T47D (cell line): ENCODE results near the gene YAP1.

ENCODE experiments used
- DNase-seq, 2 experiments: peaks; one replicate each; pipeline versions ENCODE4 v3.0.0 to v3.0.0-alpha.2; 2011 to 2012; ENCODE audit warnings: low read depth in 1 of 2, low spot score in 1 of 2
- JUND ChIP-seq: IDR thresholded peaks from 2 replicates; pipeline ENCODE4 v1.6.1; 2012; ENCODE audit warnings: low read depth
- in situ Hi-C: cut with HindIII; loops from 2 replicates; pipeline ENCODE4 v1.10.0; 2016; ENCODE audit warnings: low sequenced_read_pairs, low pct_unique_long_range_greater_than_20kb

Gene YAP1

GRCh38 chr11:102108734-102109440 lies 1.4 kb upstream of the YAP1 start:
- TF ChIP-seq JUND = no peak
- in situ Hi-C loops = no loop called here
- peak in 1 of 2 experiments; percentile 10 for DNase-seq

GRCh38 chr11:102110761-102111010 lies 439 bp downstream of the YAP1 start:
- DNase-seq = no peak

GRCh38 chr11:102111011-102111786 lies 952 bp downstream of the YAP1 start:
- no peak for TF ChIP-seq JUND
- peak; percentile 54 to 87 for DNase-seq
- in situ Hi-C loops = no loop called here

More at GRCh38 chr11:102110761-102111010, 439 bp downstream of the YAP1 start:
- in situ Hi-C loops = no loop called here
- TF ChIP-seq JUND = no peak

GRCh38 chr11:102111787-102112508 lies 1.7 kb downstream of the YAP1 start:
- DNase-seq = peak in 1 of 2 experiments; percentile 35
- TF ChIP-seq JUND = no peak
- in situ Hi-C loops = no loop called here

GRCh38 chr11:102112509-102112821 lies 2.2 kb downstream of the YAP1 start:
- in situ Hi-C loops = no loop called here
- DNase-seq = peak in 1 of 2 experiments; percentile 24
- no peak for TF ChIP-seq JUND

GRCh38 chr11:102114032-102114431 lies 3.8 kb downstream of the YAP1 start:
- no peak for TF ChIP-seq JUND
- no peak for DNase-seq
- in situ Hi-C loops = no loop called here

- peak in 1 of 2 experiments; percentile 58 for DNase-seq
- in situ Hi-C loops = no loop called here
- TF ChIP-seq JUND = no peak
These were observed 5.3 kb downstream of the YAP1 start for GRCh38 chr11:102115557-102115956.

- no peak for DNase-seq
- in situ Hi-C loops = no loop called here
- no peak for TF ChIP-seq JUND
These were observed 6.4 kb downstream of the YAP1 start for GRCh38 chr11:102116453-102117205.

- in situ Hi-C loops = no loop called here
- no peak for DNase-seq
- no peak for TF ChIP-seq JUND
These were observed 7.3 kb downstream of the YAP1 start for GRCh38 chr11:102117472-102118113.

- in situ Hi-C loops = no loop called here
- DNase-seq = no peak
- TF ChIP-seq JUND = no peak
These were observed 8.7 kb downstream of the YAP1 start for GRCh38 chr11:102118937-102119336.

GRCh38 chr11:102119997-102120396 lies 9.8 kb downstream of the YAP1 start:
- in situ Hi-C loops = no loop called here
- TF ChIP-seq JUND = no peak
- DNase-seq = peak in 1 of 2 experiments; percentile 68

- in situ Hi-C loops = no loop called here
- TF ChIP-seq JUND = peak; percentile 17; the same call in 1 of the 2 replicates
- peak in 1 of 2 experiments; percentile 60 for DNase-seq
These were observed 10.3 kb downstream of the YAP1 start for GRCh38 chr11:102120437-102120973.
